IMR-90 (cell line): ENCODE measurements around the gene RAB20. TPM values are rescaled to one million over a fixed set of nuclear protein-coding genes. Genes with fewer than 3 reads are reported as not detected.

Source experiments
- ATAC-seq: fragments of 200-7000 bp; cut with Tn5 transposase; 2 replicates; pipeline ENCODE4 v1.9.1; 2020; ENCODE audit warnings: low read depth, mild to moderate bottlenecking, moderate library complexity
- Bru-seq: library from RNA; stranded (reverse); fragments of 400-500 nt; gene quantifications from one replicate; lab custom pipeline; 2021; lab: Mats Ljungman, UMichigan
- BruChase-seq, 2 experiments: library from RNA; stranded (reverse); fragments of 400-500 nt; gene quantifications; one replicate each; lab custom pipeline; 2021; lab: Mats Ljungman, UMichigan
- BruUV-seq: library from RNA; stranded (reverse); fragments of 400-500 nt; replicated peaks from 2 replicates; lab custom pipeline; 2021; lab: Mats Ljungman, UMichigan
- CTCF ChIA-PET: fragments of 300-600 bp; formaldehyde crosslinking; extraction: SDS; loops from one replicate; lab custom pipeline; 2021; ENCODE audit warnings: antibody characterized with exemption; lab: Yijun Ruan, JAX
- POLR2A ChIA-PET: fragments of 300-600 bp; sonication (Branson Sonifier 250); formaldehyde crosslinking; loops from one replicate; lab custom pipeline; 2022; ENCODE audit warnings: antibody characterized with exemption; ENCODE audit not compliant: unreplicated experiment; lab: Charles Lee
- DNase-seq: peaks from one replicate; pipeline ENCODE4 v3.0.0; 2013
- H2AFZ ChIP-seq: replicated peaks from 2 replicates; pipeline ENCODE3; 2013; ENCODE audit warnings: low read length, mild to moderate bottlenecking; ENCODE audit not compliant: poor library complexity
- H2AK5ac ChIP-seq: 2 replicates; pipeline ENCODE4 v1.6.1; 2013; ENCODE audit warnings: low read depth, low read length, inconsistent platforms
- H2AK9ac ChIP-seq: replicated peaks from 2 replicates; pipeline ENCODE3; 2013; ENCODE audit warnings: mild to moderate bottlenecking, low read depth, low read length, moderate library complexity; ENCODE audit not compliant: poor library complexity
- H2BK120ac ChIP-seq: 2 replicates; pipeline ENCODE4 v1.6.1; 2013; ENCODE audit warnings: low read depth, low read length, inconsistent platforms
- H2BK15ac ChIP-seq: 3 replicates; pipeline ENCODE4 v1.6.1; 2013; ENCODE audit warnings: low read depth, low read length, inconsistent platforms
- H2BK20ac ChIP-seq: 2 replicates; pipeline ENCODE4 v1.6.1; 2013; ENCODE audit warnings: low read depth, mild to moderate bottlenecking, inconsistent platforms, low read length, moderate library complexity
- H2BK5ac ChIP-seq: 2 replicates; pipeline ENCODE4 v1.6.1; 2013; ENCODE audit warnings: mild to moderate bottlenecking, low read depth, low read length, inconsistent platforms; ENCODE audit not compliant: poor library complexity, severe bottlenecking
- H3K14ac ChIP-seq: replicated peaks from 2 replicates; pipeline ENCODE4 v1.6.1; 2013; ENCODE audit warnings: low read depth, low read length, inconsistent platforms
- H3K18ac ChIP-seq: 2 replicates; pipeline ENCODE4 v1.6.1; 2013; ENCODE audit warnings: low read depth, low read length, control low read depth
- H3K23ac ChIP-seq: 2 replicates; pipeline ENCODE4 v1.6.1; 2013; ENCODE audit warnings: low read depth, low read length, inconsistent platforms
- H3K27ac ChIP-seq: 2 replicates; pipeline ENCODE4 v1.5.1; 2013; ENCODE audit warnings: mild to moderate bottlenecking, control low read depth, low read length; ENCODE audit not compliant: insufficient read depth
- H3K27me3 ChIP-seq: 2 replicates; pipeline ENCODE4 v1.6.1; 2013; ENCODE audit warnings: low read length; ENCODE audit not compliant: control insufficient read depth, insufficient read depth
- H3K36me3 ChIP-seq: 2 replicates; pipeline ENCODE4 v1.6.1; 2013; ENCODE audit warnings: low read length, mixed read lengths; ENCODE audit not compliant: control insufficient read depth, insufficient read depth
- H3K4ac ChIP-seq: 2 replicates; pipeline ENCODE4 v1.6.1; 2013; ENCODE audit warnings: low read depth, low read length, inconsistent platforms
- H3K4me1 ChIP-seq: 2 replicates; pipeline ENCODE4 v1.6.1; 2013; ENCODE audit warnings: low read length, mixed read lengths; ENCODE audit not compliant: control insufficient read depth, insufficient read depth
- H3K4me2 ChIP-seq: 2 replicates; pipeline ENCODE4 v1.6.1; 2013; ENCODE audit warnings: low read depth, mild to moderate bottlenecking, control low read depth, low read length, moderate library complexity
- H3K4me3 ChIP-seq: 2 replicates; pipeline ENCODE4 v1.5.1; 2013; ENCODE audit warnings: low read depth, mild to moderate bottlenecking, control low read depth, low read length, moderate library complexity; ENCODE audit not compliant: insufficient read depth
- H3K56ac ChIP-seq: 2 replicates; pipeline ENCODE4 v1.6.1; 2013; ENCODE audit warnings: low read length, inconsistent platforms; ENCODE audit not compliant: insufficient read depth; ENCODE audit errors: extremely low read depth
- H3K79me1 ChIP-seq, 2 experiments: 2 replicates each; pipeline ENCODE4 v1.6.1; 2013; ENCODE audit warnings: low read length in 2 of 2, inconsistent platforms in 1 of 2, low read depth in 1 of 2
- H3K9ac ChIP-seq: 2 replicates; pipeline ENCODE4 v1.6.1; 2013; ENCODE audit warnings: low read depth, low read length, control low read depth
- H3K9me1 ChIP-seq: 2 replicates; pipeline ENCODE4 v1.6.1; 2013; ENCODE audit warnings: low read length, inconsistent platforms; ENCODE audit not compliant: insufficient read depth
- H3K9me3 ChIP-seq: 2 replicates; pipeline ENCODE4 v1.6.1; 2013; ENCODE audit warnings: low read length; ENCODE audit not compliant: control insufficient read depth, insufficient read depth
- H4K20me1 ChIP-seq: 2 replicates; pipeline ENCODE4 v1.6.1; 2013; ENCODE audit warnings: low read length, inconsistent platforms; ENCODE audit not compliant: insufficient read depth
- H4K5ac ChIP-seq: 2 replicates; pipeline ENCODE4 v1.6.1; 2013; ENCODE audit warnings: mild to moderate bottlenecking, low read depth, low read length, control low read depth
- H4K8ac ChIP-seq, 2 experiments: 2 replicates each; pipeline ENCODE4 v1.6.1; 2013; ENCODE audit warnings: low read depth in 2 of 2, low read length in 2 of 2, control low read depth in 1 of 2, inconsistent platforms in 1 of 2
- H4K91ac ChIP-seq: 2 replicates; pipeline ENCODE4 v1.6.1; 2013; ENCODE audit warnings: low read depth, low read length, inconsistent platforms; ENCODE audit not compliant: insufficient read depth
- CEBPB ChIP-seq: IDR thresholded peaks from 2 replicates; pipeline ENCODE4 v1.6.1; 2012; ENCODE audit warnings: low read depth, low read length, improper control_type of control experiment
- CTCF ChIP-seq: conservative IDR thresholded peaks from 2 replicates; pipeline ENCODE4 v1.5.1; 2012; ENCODE audit warnings: mild to moderate bottlenecking, low read depth, low read length, improper control_type of control experiment
- MAFK ChIP-seq: IDR thresholded peaks from 2 replicates; pipeline ENCODE4 v1.6.1; 2012; ENCODE audit warnings: low read depth, low read length, improper control_type of control experiment
- MAZ ChIP-seq: IDR thresholded peaks from 2 replicates; pipeline ENCODE4 v1.6.1; 2012; ENCODE audit warnings: low read depth, mild to moderate bottlenecking, low read length, improper control_type of control experiment, moderate library complexity, borderline replicate concordance
- MXI1 ChIP-seq: IDR thresholded peaks from 2 replicates; pipeline ENCODE4 v1.6.1; 2012; ENCODE audit warnings: low read depth, mild to moderate bottlenecking, low read length, moderate library complexity, borderline replicate concordance
- WGBS, 2 experiments: methylation state at CpG; one replicate each; pipeline versions ENCODE4 v1.1.5 to v1.1.7; 2013; ENCODE audit warnings: missing lambda C conversion rate in 2 of 2; ENCODE audit not compliant: insufficient read length in 1 of 2; ENCODE audit errors: extremely low coverage in 2 of 2; 5-methylcytosine and 5-hydroxymethylcytosine counted together
- dilution Hi-C: fragments of 300-500 bp; cut with HindIII; formaldehyde crosslinking; loops from one replicate; pipeline ENCODE4 v1.14.3; 2018; ENCODE audit warnings: low sequenced_read_pairs; ENCODE audit not compliant: unreplicated experiment
- in situ Hi-C: fragments of 300-500 bp; cut with MboI; formaldehyde crosslinking; loops from 3 replicates; pipeline ENCODE4 v1.14.3; 2019; ENCODE audit warnings: low sequenced_read_pairs, inconsistent platforms, mixed read lengths
- intact Hi-C: fragments of 100-400 bp; cut with micrococcal nuclease; formaldehyde crosslinking; loops from 2 replicates; pipeline ENCODE4 v1.10.0; 2022
- long read RNA-seq: library from polyadenylated mRNA; unstranded; transcript quantifications from one replicate; pipeline ENCODE4 v2.0.0, GENCODE V29; 2021; ENCODE audit not compliant: unreplicated experiment
- polyA plus RNA-seq, 3 experiments: library from polyadenylated mRNA; depleted of rRNA; stranded (reverse); fragments of >200 nt; gene quantifications; 2 replicates each; pipeline ENCODE4 v1.2.3, GENCODE V29; 2012; ENCODE audit warnings: low replicate concordance in 1 of 3
- total RNA-seq: library from RNA; depleted of rRNA; stranded (reverse); fragments of >200 nt; gene quantifications from 2 replicates; pipeline ENCODE4 v1.2.3, GENCODE V29; 2012; rRNA removed

RAB20 gene
- total RNA-seq (3.6 and 3.8 TPM in 2 replicates), polyA plus RNA-seq (2012; rRNA removed) (4.7 and 5.1 TPM in 2 replicates), Bru-seq, nascent RNA (percentile 44 among the genes with signal in this experiment), BruChase-seq, experiment 1, labeled RNA remaining after a 6-hour chase (percentile 39 among the genes with signal in this experiment), BruChase-seq, experiment 2, labeled RNA remaining after a 2-hour chase (percentile 33 among the genes with signal in this experiment)
- 6.1 and 6.7 TPM in 2 replicates for polyA plus RNA-seq (2012; cell fraction: cytosol; rRNA removed)
- polyA plus RNA-seq (2012; cell fraction: nucleus; rRNA removed; ENCODE audit: low replicate concordance), result 2.3 and 2.4 TPM in 2 replicates
- long read RNA-seq, partial matches to known transcripts, result 0 of 3 reads
- long read RNA-seq, other reads (novel, unspliced or antisense), result 1 of 3 reads

- peak within 1 kb of the TSS; percentile 52 for H2BK5ac ChIP-seq
- H4K8ac ChIP-seq, result peak within 1 kb of the TSS; percentile 37 to 77; a peak in 1 of 4 replicates
- peak within 1 kb of the TSS; percentile 81 for H3K4ac ChIP-seq
- H3K18ac ChIP-seq, result peak within 1 kb of the TSS; percentile 92
- H3K27ac ChIP-seq, result peak within 1 kb of the TSS; percentile 99
- ATAC-seq (peak; percentile 88), DNase-seq (peak; percentile 76)
- H3K9me1 ChIP-seq, result peaks cover 3% of the 10 kb centered on the region; the same call in 1 of the 2 replicates
- peaks cover 8% of the 10 kb centered on the region for H3K4me1 ChIP-seq
- H2BK20ac ChIP-seq, result peak within 1 kb of the TSS; percentile 42; the same call in 1 of the 2 replicates
- H2AFZ ChIP-seq, result peak within 1 kb of the TSS; percentile 96
- intact Hi-C loops (loop anchor here (5.0 kb wide), 1 partner anchor 49 kb away; no protein-coding TSS in a partner anchor), dilution Hi-C loops (no loop called here), in situ Hi-C loops (no loop called here)
- WGBS, 2 experiments, result 2% methylated on average over 27 of the region's 79 CpGs; no CpG with 5 or more reads in 1 of the 2 experiments
- H2AK9ac ChIP-seq, result peak within 1 kb of the TSS; percentile 94
- H4K91ac ChIP-seq, result peak within 1 kb of the TSS; percentile 21; the same call in 1 of the 2 replicates
- H4K20me1 ChIP-seq, result no peaks in the 10 kb centered on the region
- peak within 1 kb of the TSS; percentile 69 for H4K5ac ChIP-seq
- POLR2A ChIA-PET, result no interaction called here
- H3K4me2 ChIP-seq, result peak within 1 kb of the TSS; percentile 83
- H3K23ac ChIP-seq, result peak within 1 kb of the TSS; percentile 86
- peaks cover 2% of the 10 kb centered on the region; the same call in 1 of the 2 replicates for H3K9me3 ChIP-seq
- 0 out of 2 replicates have a peak, but pooled peaks cover 2% of the 10 kb centered on the region for H3K36me3 ChIP-seq
- peak within 1 kb of the TSS; percentile 81 for H3K14ac ChIP-seq
- peak within 1 kb of the TSS; percentile 100 for H3K9ac ChIP-seq
- H3K27me3 ChIP-seq, result no peaks in the 10 kb centered on the region
- TF ChIP-seq CEBPB (peak; percentile 79), MAZ (peak; percentile 29; the same call in 1 of the 2 replicates), MXI1 (peak; percentile 36; the same call in 1 of the 2 replicates), CTCF (no peak), MAFK (no peak)
- CTCF ChIA-PET, result interaction anchor here (0.6 kb wide), 3 partner anchors 274 to 1163 kb away, joined by 3 to 4 read pairs (median 4); no protein-coding TSS in a partner anchor
- no TSS peak for BruUV-seq
- H3K56ac ChIP-seq, result peak within 1 kb of the TSS; percentile 71
- peak within 1 kb of the TSS; percentile 100 for H3K4me3 ChIP-seq
- peak within 1 kb of the TSS; percentile 76 for H2BK120ac ChIP-seq
- H3K79me1 ChIP-seq, result peaks cover 0 to 3% of the 10 kb centered on the region in 2 experiments; a peak in 1 of 4 replicates
- no peak within 1 kb of the TSS for H2AK5ac ChIP-seq
- no peak within 1 kb of the TSS; the same call in 2 of the 3 replicates for H2BK15ac ChIP-seq
These were observed at the start of gene RAB20 for GRCh38 chr13:110561344-110562035. TSS of gene RAB20 (minus strand) at chr13:110561722. CDS start at chr13:110561519, 203 bp downstream.
